Prostate gland (tissue), 2 donors: ENCODE data around the gene SDF2. TPM values are rescaled to one million over a fixed set of nuclear protein-coding genes. Genes with fewer than 3 reads are reported as not detected.

Experiments
- DNase-seq: peaks from one replicate; pipeline ENCODE4 v3.0.0-alpha.2; 2019; ENCODE audit warnings: low spot score
- H3K27ac ChIP-seq, 2 donors: fragments of 200-600 bp; sonication (generic); 2 replicates each; pipeline ENCODE4 v1.5.1; 2017 to 2019
- H3K27me3 ChIP-seq: fragments of 200-600 bp; sonication (generic); replicated peaks from 2 replicates; pipeline ENCODE4 v1.5.1; 2019; ENCODE audit not compliant: insufficient read depth
- H3K36me3 ChIP-seq, 2 donors: fragments of 200-600 bp; sonication (generic); 1 replicate in 1 of 2; 2 replicates in 1 of 2; pipeline versions ENCODE4 v1.5.1 to v1.8.1; 2017 to 2019
- H3K4me1 ChIP-seq: fragments of 200-600 bp; sonication (generic); replicated peaks from 2 replicates; pipeline ENCODE4 v1.5.1; 2019
- H3K4me3 ChIP-seq, 2 donors: fragments of 200-600 bp; sonication (generic); 2 replicates each; pipeline ENCODE4 v1.5.1; 2017 to 2019
- H3K9me3 ChIP-seq: fragments of 200-600 bp; sonication (generic); 2 replicates; pipeline ENCODE4 v1.5.1; 2017
- CTCF ChIP-seq, 4 experiments: fragments of 200-600 bp in 2 of 4; fragments of 450-650 bp in 2 of 4; sonication (generic) in 2 of 4; IDR thresholded peaks; 1 replicate in 3 of 4; 2 replicates in 1 of 4; pipeline ENCODE4 v1.5.1; 2016 to 2019; ENCODE audit warnings: antibody characterized with exemption in 4 of 4, mild to moderate bottlenecking in 2 of 4, moderate library complexity in 2 of 4
- POLR2A ChIP-seq: fragments of 450-650 bp; IDR thresholded peaks from one replicate; pipeline ENCODE4 v1.6.1; 2016; ENCODE audit warnings: antibody characterized with exemption, mild to moderate bottlenecking
- POLR2AphosphoS5 ChIP-seq: sonication (generic); formaldehyde crosslinking; IDR thresholded peaks from one replicate; pipeline ENCODE4 v1.6.1; 2017; ENCODE audit warnings: antibody characterized with exemption
- WGBS: methylation state at CpG from one replicate; pipeline ENCODE4 v1.1.5; 2018; 5-methylcytosine and 5-hydroxymethylcytosine counted together
- intact Hi-C: fragments of 100-400 bp; cut with DNase I; formaldehyde crosslinking; loops from one replicate; pipeline ENCODE4 v1.14.2; 2022
- total RNA-seq, 2 donors: library from RNA; depleted of rRNA; stranded (reverse); fragments of >200 nt; gene quantifications; one replicate each; pipeline ENCODE4 v1.1.0, GENCODE V29; 2016

The SDF2 gene
- total RNA-seq, 2 donors from 2014 or later = 53.3 to 80.1 TPM

GRCh38 chr17:28599311-28600184 is 62.2 kb downstream of the SDF2 start:
- TF ChIP-seq POLR2AphosphoS5 = peak; percentile 8
- no peak for TF ChIP-seq POLR2A
- no peaks in the 10 kb centered on the region for H3K9me3 ChIP-seq
- H3K27ac ChIP-seq = peak overlapping the region; percentile 94 to 96
- H3K27me3 ChIP-seq = no peaks in the 10 kb centered on the region
- peak; percentile 56 for DNase-seq
- H3K4me1 ChIP-seq = no peaks in the 10 kb centered on the region
- WGBS = 5% methylated on average over 37 of the region's 40 CpGs
- intact Hi-C loops = no loop called here
- no peaks in the 10 kb centered on the region for H3K36me3 ChIP-seq
- peak overlapping the region; percentile 47 to 53 for H3K4me3 ChIP-seq

- H3K9me3 ChIP-seq = no peaks in the 10 kb centered on the region
- peak within 1 kb of the TSS; percentile 47 to 53 for H3K4me3 ChIP-seq
- peak; percentile 95 for TF ChIP-seq POLR2AphosphoS5
- no peak for TF ChIP-seq CTCF (IDR thresholded peaks at IDR 0.05)
- TF ChIP-seq POLR2A = peak; percentile 88
- peak within 1 kb of the TSS; percentile 94 to 96 for H3K27ac ChIP-seq
- no peaks in the 10 kb centered on the region for H3K4me1 ChIP-seq
- no peaks in the 10 kb centered on the region for H3K36me3 ChIP-seq
- intact Hi-C loops = no loop called here
- WGBS = under 1% methylated on average over 38 of the region's 44 CpGs
- peak; percentile 95 for DNase-seq
- H3K27me3 ChIP-seq = no peaks in the 10 kb centered on the region
These were observed 62.9 kb downstream of the SDF2 start, which contains the start of gene SPAG5 for GRCh38 chr17:28598799-28599310. Gene SPAG5, minus strand, starts transcription at chr17:28599025. Its CDS starts 79 bp downstream, at chr17:28598946.

GRCh38 chr17:28598389-28598788 is 63.3 kb downstream of the SDF2 start:
- intact Hi-C loops = no loop called here
- H3K9me3 ChIP-seq = no peaks in the 10 kb centered on the region
- no peaks in the 10 kb centered on the region for H3K36me3 ChIP-seq
- no peak for DNase-seq
- 4% methylated on average over 17 of the region's 17 CpGs for whole genome bisulfite sequencing
- H3K4me1 ChIP-seq = no peaks in the 10 kb centered on the region
- H3K27ac ChIP-seq = peak overlapping the region; percentile 94 to 96
- no peak for TF ChIP-seq CTCF (IDR thresholded peaks at IDR 0.05)
- TF ChIP-seq POLR2A = no peak
- no peak for TF ChIP-seq POLR2AphosphoS5
- no peaks in the 10 kb centered on the region for H3K27me3 ChIP-seq
- H3K4me3 ChIP-seq = peak overlapping the region; percentile 47 to 53

Other genes with a start within 250 kb of the SDF2 start
- under 1 TPM; 0.09 to 0.68 TPM for gene SLC13A2, start 188.3 kb downstream of the SDF2 start, total RNA-seq
- gene FOXN1, start 155.6 kb downstream of the SDF2 start, total RNA-seq = 1 to 10 TPM in 1 of 2 donors, under 1 TPM in 1; 0.64 to 1.2 TPM
- gene UNC119, start 109.3 kb downstream of the SDF2 start, total RNA-seq = 100 to 1,000 TPM in 1 of 2 donors, 10 to 100 TPM in 1; 51.1 to 154 TPM
- 100 to 1,000 TPM in 1 of 2 donors, 10 to 100 TPM in 1; 68.7 to 131 TPM for gene PIGS, start 90.4 kb downstream of the SDF2 start, total RNA-seq
- 10 to 100 TPM; 49.5 to 55.0 TPM for gene ALDOC, start 85.0 kb downstream of the SDF2 start, total RNA-seq
- gene SPAG5, start 62.9 kb downstream of the SDF2 start, total RNA-seq = 10 to 100 TPM in 1 of 2 donors, 1 to 10 TPM in 1; 4.6 to 17.3 TPM
- 10 to 100 TPM in 1 of 2 donors, 1 to 10 TPM in 1; 5.0 to 32.1 TPM for gene RSKR, start 47.7 kb downstream of the SDF2 start, total RNA-seq
- gene BLTP2, start 16.7 kb downstream of the SDF2 start, total RNA-seq = 10 to 100 TPM; 42.2 to 94.2 TPM
- gene SUPT6H, start 299 bp upstream of the SDF2 start, total RNA-seq = 100 to 1,000 TPM in 1 of 2 donors, 10 to 100 TPM in 1; 52.7 to 138 TPM
- 1 to 10 TPM; 1.9 to 9.4 TPM for gene PROCA1, start 50.0 kb upstream of the SDF2 start, total RNA-seq
- gene RAB34, start 56.0 kb upstream of the SDF2 start, total RNA-seq = 100 to 1,000 TPM; 165 to 181 TPM
- 100 to 1,000 TPM; 417 to 657 TPM for gene RPL23A, start 58.1 kb upstream of the SDF2 start, total RNA-seq
- gene TLCD1, start 64.3 kb upstream of the SDF2 start, total RNA-seq = 10 to 100 TPM in 1 of 2 donors, 1 to 10 TPM in 1; 5.3 to 19.6 TPM
- gene NEK8, start 66.9 kb upstream of the SDF2 start, total RNA-seq = 10 to 100 TPM in 1 of 2 donors, 1 to 10 TPM in 1; 5.1 to 13.2 TPM
- gene TRAF4, start 82.1 kb upstream of the SDF2 start, total RNA-seq = 10 to 100 TPM; 43.1 to 59.8 TPM
- 10 to 100 TPM; 14.9 to 48.9 TPM for gene FAM222B, start 180.9 kb upstream of the SDF2 start, total RNA-seq
- gene ERAL1, start 193.1 kb upstream of the SDF2 start, total RNA-seq = 10 to 100 TPM; 49.9 to 70.8 TPM
- 100 to 1,000 TPM in 1 of 2 donors, 10 to 100 TPM in 1; 82.9 to 121 TPM for gene FLOT2, start 235.8 kb upstream of the SDF2 start, total RNA-seq
- gene DHRS13, start 241.2 kb upstream of the SDF2 start, total RNA-seq = 10 to 100 TPM; 36.8 to 61.3 TPM